Measurements from ENCODE around the gene PITPNB.

Gene PITPNB

GRCh38 chr22:27863556-27863955 lies 55.5 kb downstream of the PITPNB start:
- no peak overlapping the region for H3K4me3 ChIP-seq (ENCODE audit: low read length)
- no peaks in the 10 kb centered on the region for H3K4me1 ChIP-seq (ENCODE audit: control insufficient read depth, low read length)
- TF ChIP-seq CTCF (IDR thresholded peaks at IDR 0.05; ENCODE audit: low read depth, low read length, poor library complexity, severe bottlenecking), result no peak
- no peak for TF ChIP-seq EZH2phosphoT487 (IDR thresholded peaks at IDR 0.05; ENCODE audit: borderline replicate concordance, low read length)
- H3K9me3 ChIP-seq (ENCODE audit: control insufficient read depth, insufficient read depth, low read length), result no peaks in the 10 kb centered on the region
- 0 out of 2 replicates have a peak, but pooled peaks cover 2% of the 10 kb centered on the region for H3K79me2 ChIP-seq (ENCODE audit: control insufficient read depth, low read length)
- no peaks in the 10 kb centered on the region for H4K20me1 ChIP-seq (ENCODE audit: control insufficient read depth, insufficient read depth, low read depth, low read length)
- H3K9me2 ChIP-seq (replicated peaks; ENCODE audit: control insufficient read depth, low read length), result no peaks in the 10 kb centered on the region
- H3F3A ChIP-seq (ENCODE audit: control insufficient read depth, insufficient read depth), result no peaks in the 10 kb centered on the region
- H3K27me3 ChIP-seq (ENCODE audit: control insufficient read depth, low read length), result no peaks in the 10 kb centered on the region
- H3K27ac ChIP-seq (ENCODE audit: low read depth, low read length), result no peak overlapping the region
- peaks cover 78% of the 10 kb centered on the region for H3K36me3 ChIP-seq (ENCODE audit: control insufficient read depth, low read length)
- no peak overlapping the region for H3K4me2 ChIP-seq (ENCODE audit: low read length)

- no peak overlapping the region for H3K27ac ChIP-seq (ENCODE audit: low read depth, low read length)
- no peaks in the 10 kb centered on the region for H3K27me3 ChIP-seq (ENCODE audit: control insufficient read depth, low read length)
- H3K79me2 ChIP-seq (ENCODE audit: control insufficient read depth, low read length), result 0 out of 2 replicates have a peak, but pooled peaks cover under 1% of the 10 kb centered on the region
- H3K4me3 ChIP-seq (ENCODE audit: low read length), result no peak overlapping the region
- peaks cover 79% of the 10 kb centered on the region for H3K36me3 ChIP-seq (ENCODE audit: control insufficient read depth, low read length)
- no peak for TF ChIP-seq EZH2phosphoT487 (IDR thresholded peaks at IDR 0.05; ENCODE audit: borderline replicate concordance, low read length)
- H4K20me1 ChIP-seq (ENCODE audit: control insufficient read depth, insufficient read depth, low read depth, low read length), result no peaks in the 10 kb centered on the region
- no peaks in the 10 kb centered on the region for H3K4me1 ChIP-seq (ENCODE audit: control insufficient read depth, low read length)
- no peaks in the 10 kb centered on the region for H3K9me2 ChIP-seq (replicated peaks; ENCODE audit: control insufficient read depth, low read length)
- no peaks in the 10 kb centered on the region for H3K9me3 ChIP-seq (ENCODE audit: control insufficient read depth, insufficient read depth, low read length)
- H3K4me2 ChIP-seq (ENCODE audit: low read length), result no peak overlapping the region
- H3F3A ChIP-seq (ENCODE audit: control insufficient read depth, insufficient read depth), result no peaks in the 10 kb centered on the region
Observed at GRCh38 chr22:27863001-27863400, 56.1 kb downstream of the PITPNB start.

DNA sequence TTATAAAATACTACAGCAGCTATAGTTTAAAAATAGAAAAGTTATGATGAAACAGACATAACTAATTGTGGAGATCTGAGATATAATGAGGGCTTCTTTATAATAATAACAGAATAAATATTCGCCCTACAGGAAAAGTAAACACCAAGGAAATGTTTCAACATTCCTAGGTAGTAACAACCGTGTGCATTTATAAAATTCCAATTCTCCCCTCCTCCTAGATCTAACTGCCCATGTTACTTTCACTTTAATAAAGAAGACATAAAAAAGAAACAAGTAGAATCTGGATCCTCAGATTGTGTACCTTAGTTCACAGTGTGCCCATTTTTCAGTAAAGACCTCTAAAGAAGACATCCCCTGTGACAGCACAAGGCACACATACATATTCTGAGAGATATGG lies 59.7 kb downstream of the PITPNB start:
- Histone ChIP-seq H3F3A (ENCODE audit: control insufficient read depth, insufficient read depth) (no peaks in the 10 kb centered on the region), H3K79me2 (ENCODE audit: control insufficient read depth, low read length) (no peaks in the 10 kb centered on the region), H3K9me3 (ENCODE audit: control insufficient read depth, insufficient read depth, low read length) (no peaks in the 10 kb centered on the region), H3K9me2 (replicated peaks; ENCODE audit: control insufficient read depth, low read length) (no peaks in the 10 kb centered on the region), H3K4me1 (ENCODE audit: control insufficient read depth, low read length) (no peaks in the 10 kb centered on the region), H4K20me1 (ENCODE audit: control insufficient read depth, insufficient read depth, low read depth, low read length) (no peaks in the 10 kb centered on the region), H3K27me3 (ENCODE audit: control insufficient read depth, low read length) (no peaks in the 10 kb centered on the region), H3K4me2 (ENCODE audit: low read length) (no peak overlapping the region), H3K27ac (ENCODE audit: low read depth, low read length) (no peak overlapping the region), H3K36me3 (ENCODE audit: control insufficient read depth, low read length) (peaks cover 90% of the 10 kb centered on the region), H3K4me3 (ENCODE audit: low read length) (no peak overlapping the region)
- TF ChIP-seq EZH2phosphoT487 (IDR thresholded peaks at IDR 0.05; ENCODE audit: borderline replicate concordance, low read length), result no peak
- no peak for TF ChIP-seq CTCF (IDR thresholded peaks at IDR 0.05; ENCODE audit: low read depth, low read length, poor library complexity, severe bottlenecking)

GRCh38 chr22:27858626-27859025 lies 60.4 kb downstream of the PITPNB start:
- H3K9me3 ChIP-seq (ENCODE audit: control insufficient read depth, insufficient read depth, low read length), result no peaks in the 10 kb centered on the region
- H3K36me3 ChIP-seq (ENCODE audit: control insufficient read depth, low read length), result peaks cover 91% of the 10 kb centered on the region
- no peaks in the 10 kb centered on the region for H3K4me1 ChIP-seq (ENCODE audit: control insufficient read depth, low read length)
- no peak overlapping the region for H3K4me2 ChIP-seq (ENCODE audit: low read length)
- H3K27me3 ChIP-seq (ENCODE audit: control insufficient read depth, low read length), result no peaks in the 10 kb centered on the region
- H3F3A ChIP-seq (ENCODE audit: control insufficient read depth, insufficient read depth), result no peaks in the 10 kb centered on the region
- H3K9me2 ChIP-seq (replicated peaks; ENCODE audit: control insufficient read depth, low read length), result no peaks in the 10 kb centered on the region
- H3K79me2 ChIP-seq (ENCODE audit: control insufficient read depth, low read length), result no peaks in the 10 kb centered on the region
- H3K27ac ChIP-seq (ENCODE audit: low read depth, low read length), result no peak overlapping the region
- TF ChIP-seq EZH2phosphoT487 (IDR thresholded peaks at IDR 0.05; ENCODE audit: borderline replicate concordance, low read length), result no peak
- TF ChIP-seq CTCF (IDR thresholded peaks at IDR 0.05; ENCODE audit: low read depth, low read length, poor library complexity, severe bottlenecking), result no peak
- no peaks in the 10 kb centered on the region for H4K20me1 ChIP-seq (ENCODE audit: control insufficient read depth, insufficient read depth, low read depth, low read length)
- no peak overlapping the region for H3K4me3 ChIP-seq (ENCODE audit: low read length)
